A673 (cell line): ENCODE results near the gene KLHL28. TPM values are rescaled to one million over a fixed set of nuclear protein-coding genes. Genes with fewer than 3 reads are reported as not detected.

Source experiments
- BruUV-seq: library from RNA; stranded (reverse); fragments of 400-500 nt; replicated peaks from 2 replicates; lab custom pipeline; 2021; lab: Mats Ljungman, UMichigan
- CTCF ChIA-PET: fragments of 300-600 bp; sonication (Branson Sonifier 250); formaldehyde crosslinking; loops from one replicate; lab custom pipeline; 2022; ENCODE audit warnings: antibody characterized with exemption; lab: Charles Lee
- POLR2A ChIA-PET: fragments of 300-600 bp; sonication (Branson Sonifier 250); formaldehyde crosslinking; loops from one replicate; lab custom pipeline; 2022; ENCODE audit warnings: antibody characterized with exemption; ENCODE audit not compliant: low non-redundant PET; lab: Charles Lee
- DNase-seq: peaks from one replicate; pipeline ENCODE4 v3.0.0-alpha.2; 2015; ENCODE audit warnings: low spot score
- H3K27ac ChIP-seq: fragments of 200-600 bp; sonication (generic); 2 replicates; pipeline ENCODE4 v1.5.1; 2016; ENCODE audit warnings: mixed run types, low read depth, mild to moderate bottlenecking, mixed read lengths, antibody characterized with exemption, low read length; ENCODE audit not compliant: poor library complexity, severe bottlenecking
- H3K27me3 ChIP-seq: fragments of 200-600 bp; sonication (generic); replicated peaks from 2 replicates; pipeline ENCODE4 v1.6.1; 2017; ENCODE audit warnings: mixed run types, low read depth, mild to moderate bottlenecking, mixed read lengths, antibody characterized with exemption, low read length; ENCODE audit not compliant: insufficient read depth, poor library complexity
- H3K36me3 ChIP-seq: fragments of 200-600 bp; sonication (generic); 2 replicates; pipeline ENCODE4 v1.6.1; 2016; ENCODE audit warnings: mixed run types, mild to moderate bottlenecking, mixed read lengths, antibody characterized with exemption, low read length; ENCODE audit not compliant: insufficient read depth, poor library complexity, severe bottlenecking
- H3K4me1 ChIP-seq: fragments of 200-600 bp; sonication (generic); 2 replicates; pipeline ENCODE4 v1.6.1; 2017; ENCODE audit warnings: mixed run types, mild to moderate bottlenecking, mixed read lengths, antibody characterized with exemption, low read length; ENCODE audit not compliant: insufficient read depth, poor library complexity, severe bottlenecking
- H3K4me3 ChIP-seq: fragments of 200-600 bp; sonication (generic); 2 replicates; pipeline ENCODE4 v1.5.1; 2016; ENCODE audit warnings: low read depth, mixed run types, mild to moderate bottlenecking, mixed read lengths, low read length; ENCODE audit not compliant: poor library complexity, severe bottlenecking
- H3K9me3 ChIP-seq: fragments of 200-600 bp; sonication (generic); 2 replicates; pipeline ENCODE4 v1.6.1; 2016; ENCODE audit warnings: mixed run types, low read depth, mild to moderate bottlenecking, mixed read lengths, antibody characterized with exemption, low read length; ENCODE audit not compliant: poor library complexity, severe bottlenecking
- EZH2 ChIP-seq: fragments of 200-600 bp; sonication (generic); IDR thresholded peaks from 2 replicates; pipeline ENCODE4 v1.6.1; 2017; ENCODE audit warnings: borderline replicate concordance, low read depth, mild to moderate bottlenecking, mixed read lengths, antibody characterized with exemption, low read length; ENCODE audit not compliant: poor library complexity, severe bottlenecking
- intact Hi-C: fragments of 100-400 bp; cut with micrococcal nuclease; formaldehyde crosslinking; loops from one replicate; pipeline ENCODE4 v1.10.0; 2022; ENCODE audit not compliant: unreplicated experiment
- total RNA-seq: library from RNA; stranded (reverse); gene quantifications from 2 replicates; pipeline ENCODE4 v1.2.3, GENCODE V29; 2021
- TF ChIP-seq, protein P1 (sequence below): fragments of 300-800, 200-600 bp; sonication (generic); conservative IDR thresholded peaks from 2 replicates; pipeline ENCODE4 v1.5.1; 2017; ENCODE audit warnings: low read depth, mild to moderate bottlenecking, antibody characterized with exemption, low read length, moderate library complexity, mixed read lengths

KLHL28 gene
- total RNA-seq, 1 experiment from 2014 or later = 10.0 TPM

DNA sequence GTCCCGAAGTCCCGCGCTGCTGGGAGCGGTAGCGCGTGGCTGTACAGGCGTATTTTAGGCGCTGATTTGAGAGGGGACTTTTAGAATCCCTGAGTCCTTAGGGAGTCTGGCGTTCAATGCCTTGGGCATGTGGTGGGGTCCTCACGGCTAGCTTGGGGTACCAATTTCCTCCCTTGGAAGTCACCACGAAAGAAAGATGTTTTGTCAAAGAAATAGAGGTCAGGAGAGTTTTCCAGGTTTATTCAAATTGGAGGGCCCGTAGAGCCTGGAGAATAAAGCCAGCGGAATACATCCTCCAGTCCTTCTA lies 63.9 kb downstream of the KLHL28 start:
- H3K27me3 ChIP-seq = no peaks in the 10 kb centered on the region
- H3K4me3 ChIP-seq = peak overlapping the region; percentile 83
- intact Hi-C loops = no loop called here
- BruUV-seq = no TSS peak
- H3K4me1 ChIP-seq = peaks cover 8% of the 10 kb centered on the region
- ChIA-PET CTCF (no interaction called here), POLR2A (no interaction called here)
- no peak for DNase-seq
- peak overlapping the region; percentile 90 for H3K27ac ChIP-seq
- H3K36me3 ChIP-seq = no peaks in the 10 kb centered on the region
- peaks cover 6% of the 10 kb centered on the region for H3K9me3 ChIP-seq
- TF ChIP-seq, protein P1, sequence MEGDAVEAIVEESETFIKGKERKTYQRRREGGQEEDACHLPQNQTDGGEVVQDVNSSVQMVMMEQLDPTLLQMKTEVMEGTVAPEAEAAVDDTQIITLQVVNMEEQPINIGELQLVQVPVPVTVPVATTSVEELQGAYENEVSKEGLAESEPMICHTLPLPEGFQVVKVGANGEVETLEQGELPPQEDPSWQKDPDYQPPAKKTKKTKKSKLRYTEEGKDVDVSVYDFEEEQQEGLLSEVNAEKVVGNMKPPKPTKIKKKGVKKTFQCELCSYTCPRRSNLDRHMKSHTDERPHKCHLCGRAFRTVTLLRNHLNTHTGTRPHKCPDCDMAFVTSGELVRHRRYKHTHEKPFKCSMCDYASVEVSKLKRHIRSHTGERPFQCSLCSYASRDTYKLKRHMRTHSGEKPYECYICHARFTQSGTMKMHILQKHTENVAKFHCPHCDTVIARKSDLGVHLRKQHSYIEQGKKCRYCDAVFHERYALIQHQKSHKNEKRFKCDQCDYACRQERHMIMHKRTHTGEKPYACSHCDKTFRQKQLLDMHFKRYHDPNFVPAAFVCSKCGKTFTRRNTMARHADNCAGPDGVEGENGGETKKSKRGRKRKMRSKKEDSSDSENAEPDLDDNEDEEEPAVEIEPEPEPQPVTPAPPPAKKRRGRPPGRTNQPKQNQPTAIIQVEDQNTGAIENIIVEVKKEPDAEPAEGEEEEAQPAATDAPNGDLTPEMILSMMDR = no peak
- no peak for TF ChIP-seq EZH2

DNA sequence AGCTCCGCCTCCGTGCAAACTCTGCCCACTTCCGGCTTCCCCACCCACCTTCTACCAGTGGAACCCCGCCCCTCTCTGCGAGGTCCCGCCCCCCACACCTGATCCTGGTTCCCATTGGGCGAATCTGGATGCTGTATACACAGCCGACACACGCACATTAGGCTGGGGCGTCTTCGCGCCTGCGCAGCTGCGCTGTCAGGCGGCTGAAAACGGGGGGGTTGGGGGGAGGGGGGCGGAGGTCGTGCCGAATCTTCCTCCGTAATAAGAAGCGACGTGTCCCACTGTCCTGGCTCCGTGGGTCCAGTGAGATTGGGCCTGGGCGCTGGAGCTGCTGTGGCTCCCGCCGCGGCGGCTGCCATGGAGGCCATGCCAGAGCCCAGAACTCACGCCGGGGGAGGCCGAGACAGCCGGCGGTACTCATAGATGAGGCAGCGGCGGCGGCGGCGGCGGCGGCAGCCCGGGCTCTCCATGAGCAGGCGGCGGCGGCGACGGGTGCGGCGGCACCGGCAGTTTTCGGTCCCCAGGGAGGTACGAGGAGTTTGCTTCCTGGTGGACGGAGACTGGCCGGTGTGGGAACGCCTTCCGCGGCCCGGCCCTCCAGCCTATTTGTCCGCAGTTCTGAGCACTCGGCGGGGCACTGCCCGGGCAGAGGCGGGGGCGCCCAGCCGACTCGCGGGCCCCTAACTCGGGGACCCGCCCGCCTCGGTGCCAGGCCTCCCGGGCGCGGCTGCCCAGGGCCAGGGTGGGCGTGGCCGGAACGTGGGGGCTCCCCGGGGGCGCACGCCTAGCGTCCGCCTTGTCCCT lies 64.5 kb downstream of the KLHL28 start:
- Histone ChIP-seq H3K9me3 (peaks cover 6% of the 10 kb centered on the region), H3K27ac (peak overlapping the region; percentile 90), H3K4me3 (peak overlapping the region; percentile 83), H3K4me1 (peaks cover 8% of the 10 kb centered on the region), H3K36me3 (no peaks in the 10 kb centered on the region), H3K27me3 (no peaks in the 10 kb centered on the region)
- no peak for TF ChIP-seq EZH2
- TF ChIP-seq, protein P1 = no peak
- CTCF ChIA-PET = no interaction called here
- POLR2A ChIA-PET = no interaction called here
- DNase-seq = peak; percentile 97
- intact Hi-C loops = no loop called here
- BruUV-seq = no TSS peak

DNA sequence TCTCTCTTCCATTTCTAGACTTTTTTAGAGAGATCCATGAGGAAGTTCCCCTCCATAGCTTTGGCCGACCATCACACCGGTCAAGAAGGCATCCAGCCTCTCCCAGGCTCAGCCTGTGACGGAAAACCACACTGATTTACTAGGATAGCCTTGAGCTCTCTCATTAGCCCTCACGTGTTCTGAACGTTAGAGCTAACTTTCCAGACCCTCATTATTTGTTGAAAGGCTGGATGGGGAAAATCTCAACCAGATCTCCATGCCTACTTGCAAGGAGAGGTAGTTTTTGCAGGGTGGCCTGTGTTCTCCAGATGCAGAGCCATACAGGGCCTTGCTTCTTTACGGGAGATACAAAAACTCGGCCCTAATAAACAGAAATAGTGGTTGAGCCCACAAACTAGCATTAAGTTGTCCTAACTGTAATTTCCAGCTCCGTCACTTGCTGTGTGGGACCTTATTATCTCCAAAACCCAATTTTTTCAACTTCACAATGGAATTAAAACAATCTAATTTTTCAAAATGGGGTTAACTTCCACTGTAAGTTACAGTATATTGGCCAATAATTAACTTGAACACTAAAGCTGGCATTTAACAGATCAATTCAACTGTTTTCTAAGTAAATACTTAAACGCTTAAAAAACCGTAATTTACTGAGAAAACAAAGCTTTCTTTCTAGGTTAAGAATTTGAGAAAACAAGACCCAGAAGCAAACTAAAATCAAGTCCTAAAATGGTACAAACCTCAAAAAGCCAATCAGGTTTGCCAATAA lies 65.3 kb downstream of the KLHL28 start:
- Histone ChIP-seq H3K9me3 (peaks cover 6% of the 10 kb centered on the region), H3K4me1 (peaks cover 8% of the 10 kb centered on the region), H3K27me3 (no peaks in the 10 kb centered on the region), H3K27ac (peak overlapping the region; percentile 11), H3K36me3 (no peaks in the 10 kb centered on the region), H3K4me3 (peak overlapping the region; percentile 83)
- TF ChIP-seq EZH2 = no peak
- TF ChIP-seq, protein P1 = no peak
- no peak for DNase-seq
- CTCF ChIA-PET = no interaction called here
- POLR2A ChIA-PET = no interaction called here
- TSS peak; percentile 79 for BruUV-seq
- intact Hi-C loops = no loop called here
